ENCODE measurements around the gene MTFR1L.

MTFR1L gene

DNA sequence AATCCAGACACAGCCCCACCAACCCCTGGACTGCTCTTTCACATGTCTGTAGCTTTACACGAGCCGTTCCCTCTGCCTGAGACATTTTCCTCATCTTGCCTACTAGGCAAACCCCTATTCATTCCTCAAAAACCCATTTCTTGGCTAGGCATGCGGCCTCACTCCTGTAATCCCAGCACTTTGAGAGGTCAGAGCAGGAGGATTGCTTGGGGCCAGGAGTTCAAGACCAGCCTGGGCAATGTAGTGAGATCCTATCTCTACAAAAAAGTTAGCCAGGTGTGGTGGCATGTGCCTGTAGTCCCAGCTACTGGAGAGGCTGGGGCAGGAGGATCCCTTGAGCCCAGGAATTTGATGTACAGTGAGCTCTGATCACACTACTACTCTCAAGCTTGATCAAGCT lies 44.7 kb downstream of the MTFR1L start:
- POLR2A ChIA-PET: interaction anchor here (0.9 to 1.4 kb wide), 2 partner anchors 8 to 10 kb away, joined by 3 read pairs; no protein-coding TSS in a partner anchor
- H3K4me3 ChIP-seq (ENCODE audit: low read depth, low read length): no peak overlapping the region
- no peak for DNase-seq (ENCODE audit: low read depth, low spot score)
- TF ChIP-seq, protein P1, sequence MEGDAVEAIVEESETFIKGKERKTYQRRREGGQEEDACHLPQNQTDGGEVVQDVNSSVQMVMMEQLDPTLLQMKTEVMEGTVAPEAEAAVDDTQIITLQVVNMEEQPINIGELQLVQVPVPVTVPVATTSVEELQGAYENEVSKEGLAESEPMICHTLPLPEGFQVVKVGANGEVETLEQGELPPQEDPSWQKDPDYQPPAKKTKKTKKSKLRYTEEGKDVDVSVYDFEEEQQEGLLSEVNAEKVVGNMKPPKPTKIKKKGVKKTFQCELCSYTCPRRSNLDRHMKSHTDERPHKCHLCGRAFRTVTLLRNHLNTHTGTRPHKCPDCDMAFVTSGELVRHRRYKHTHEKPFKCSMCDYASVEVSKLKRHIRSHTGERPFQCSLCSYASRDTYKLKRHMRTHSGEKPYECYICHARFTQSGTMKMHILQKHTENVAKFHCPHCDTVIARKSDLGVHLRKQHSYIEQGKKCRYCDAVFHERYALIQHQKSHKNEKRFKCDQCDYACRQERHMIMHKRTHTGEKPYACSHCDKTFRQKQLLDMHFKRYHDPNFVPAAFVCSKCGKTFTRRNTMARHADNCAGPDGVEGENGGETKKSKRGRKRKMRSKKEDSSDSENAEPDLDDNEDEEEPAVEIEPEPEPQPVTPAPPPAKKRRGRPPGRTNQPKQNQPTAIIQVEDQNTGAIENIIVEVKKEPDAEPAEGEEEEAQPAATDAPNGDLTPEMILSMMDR (IDR thresholded peaks at IDR 0.05; ENCODE audit: insufficient read depth, low read length, missing control alignments): no peak
- CTCF ChIA-PET: interaction anchor here (0.7 to 1.5 kb wide), 2 partner anchors 11 to 135 kb away, joined by 3 read pairs; partner anchors contain the start of gene PAQR7

DNA sequence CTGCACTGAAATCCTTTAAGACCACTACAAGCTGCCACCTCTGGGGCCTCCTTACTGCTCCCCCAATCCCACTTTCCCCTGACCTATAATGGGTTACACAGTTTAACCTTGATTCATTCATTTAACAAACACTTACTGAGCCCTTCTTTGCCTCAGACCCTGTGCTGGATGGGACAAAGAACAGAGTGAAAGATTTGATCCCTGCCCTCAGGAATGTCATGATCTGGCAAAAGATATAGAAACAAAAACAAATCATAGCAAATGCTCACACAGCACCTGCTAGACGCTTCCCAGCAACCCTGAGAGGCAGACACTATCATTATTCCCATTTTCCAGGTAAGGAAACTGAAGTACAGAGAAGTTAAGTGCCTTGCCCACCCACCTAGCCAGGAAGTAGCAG lies 46.5 kb downstream of the MTFR1L start:
- CTCF ChIA-PET: interaction anchor here (2.0 kb wide), 1 partner anchor 29 kb away, joined by 5 read pairs; no protein-coding TSS in a partner anchor
- POLR2A ChIA-PET: no interaction called here
- H3K4me3 ChIP-seq (ENCODE audit: low read depth, low read length): no peak overlapping the region
- TF ChIP-seq, protein P1 (IDR thresholded peaks at IDR 0.05; ENCODE audit: insufficient read depth, low read length, missing control alignments): no peak
- no peak for DNase-seq (ENCODE audit: low read depth, low spot score)

DNA sequence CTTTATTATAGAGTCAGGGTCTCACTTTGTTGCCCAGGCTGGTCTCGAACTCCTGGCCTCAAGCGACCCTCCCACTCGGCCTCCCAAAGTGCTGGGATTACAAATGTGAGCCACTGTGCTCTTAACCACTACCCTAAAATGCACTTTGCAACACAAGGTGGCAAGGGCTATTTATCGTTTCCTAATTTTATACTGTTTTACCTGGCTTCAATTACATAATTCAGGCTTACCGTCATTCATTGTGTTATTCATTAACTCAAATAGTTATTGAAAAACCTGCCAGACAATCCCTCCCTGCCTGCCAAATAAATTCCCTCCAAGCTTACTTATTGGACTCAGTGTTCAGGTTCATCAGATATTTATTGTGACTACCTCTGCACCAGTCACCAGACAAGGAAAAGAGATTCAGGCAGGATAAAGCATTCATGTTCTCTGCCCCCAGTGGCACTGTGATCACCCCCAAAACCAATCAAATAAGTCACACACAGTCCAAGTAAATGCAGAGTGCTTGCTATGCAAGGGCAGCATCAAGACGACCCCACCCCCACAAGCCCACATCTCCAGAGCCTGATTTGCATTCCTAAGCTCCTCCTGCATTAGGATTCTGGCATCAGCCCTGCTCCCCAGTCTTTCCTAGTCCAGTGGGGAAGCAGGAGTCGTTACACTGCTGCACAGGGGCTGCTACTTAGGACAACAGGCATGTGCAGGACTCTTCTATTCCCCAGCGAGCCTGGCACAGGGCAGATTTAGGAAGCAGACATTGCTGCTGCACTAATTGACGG lies 47.6 kb downstream of the MTFR1L start:
- POLR2A ChIA-PET: no interaction called here
- CTCF ChIA-PET: interaction anchor here (2.0 kb wide), 1 partner anchor 28 kb away, joined by 5 read pairs; no protein-coding TSS in a partner anchor
- H3K4me3 ChIP-seq (ENCODE audit: low read depth, low read length): no peak overlapping the region
- DNase-seq (ENCODE audit: low read depth, low spot score): no peak
- TF ChIP-seq, protein P1 (IDR thresholded peaks at IDR 0.05; ENCODE audit: insufficient read depth, low read length, missing control alignments): no peak

DNA sequence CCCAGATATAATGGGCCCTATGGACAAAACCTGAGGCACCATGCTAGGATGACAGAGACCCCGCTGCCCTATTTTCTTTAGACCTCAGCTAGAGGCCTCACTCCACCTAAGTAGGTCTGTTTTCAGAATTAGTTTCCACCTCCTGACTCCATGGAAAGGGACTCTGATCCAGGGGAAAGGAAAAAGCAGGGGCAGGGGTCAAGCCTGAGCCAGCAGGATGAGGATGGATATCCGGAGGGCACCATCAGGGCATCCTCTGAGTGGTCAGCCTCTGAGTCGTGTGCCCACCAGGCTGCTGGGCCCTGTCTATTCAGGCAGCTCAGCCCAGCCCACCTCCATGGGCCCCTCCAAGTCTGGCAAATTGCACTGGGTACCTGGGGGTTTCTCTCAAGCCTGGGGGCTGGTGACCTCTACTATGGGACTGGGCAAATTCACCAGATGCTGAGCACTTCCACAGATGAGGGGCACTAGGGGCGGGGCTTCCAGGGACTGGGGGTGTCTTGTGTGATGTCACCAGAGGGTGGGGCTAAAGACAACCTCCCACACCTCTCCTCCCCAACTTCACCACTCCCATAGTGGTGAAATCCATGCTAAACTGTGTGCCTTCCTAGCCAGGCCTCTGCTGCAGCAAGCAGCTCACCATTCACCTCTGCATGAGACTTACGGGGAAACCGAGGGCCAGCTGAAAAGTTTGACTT lies 50.3 kb downstream of the MTFR1L start:
- DNase-seq (ENCODE audit: low read depth, low spot score): no peak

DNA sequence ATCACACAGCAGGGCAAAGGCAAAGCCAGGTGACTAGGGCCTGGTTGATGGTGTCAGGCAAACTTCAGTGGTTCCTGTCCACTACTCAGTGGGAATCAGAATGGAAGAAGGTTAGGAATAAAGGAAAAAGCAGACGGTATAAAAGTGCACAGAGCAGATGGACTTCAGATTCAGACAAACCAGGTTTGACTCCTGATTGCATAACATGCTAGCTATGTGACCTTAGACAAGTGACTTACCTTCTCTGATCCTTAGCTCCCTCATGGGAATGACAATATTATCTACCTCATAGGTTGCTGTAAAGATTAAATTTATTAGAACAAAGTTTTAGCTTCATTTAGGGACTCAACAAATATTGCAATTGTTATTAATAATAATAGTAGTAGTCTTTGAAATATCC lies 50.9 kb downstream of the MTFR1L start:
- no peak overlapping the region for H3K4me3 ChIP-seq (ENCODE audit: low read depth, low read length)
- POLR2A ChIA-PET: no interaction called here
- no peak for DNase-seq (ENCODE audit: low read depth, low spot score)
- CTCF ChIA-PET: interaction anchor here (1.4 kb wide), 1 partner anchor 25 kb away, joined by 7 read pairs; no protein-coding TSS in a partner anchor
- TF ChIP-seq, protein P1 (IDR thresholded peaks at IDR 0.05; ENCODE audit: insufficient read depth, low read length, missing control alignments): no peak

More for the DNA sequence above, 50.3 kb downstream of the MTFR1L start:
- H3K4me3 ChIP-seq (ENCODE audit: low read depth, low read length): no peak overlapping the region
- TF ChIP-seq, protein P1 (IDR thresholded peaks at IDR 0.05; ENCODE audit: insufficient read depth, low read length, missing control alignments): no peak
- POLR2A ChIA-PET: no interaction called here
- CTCF ChIA-PET: interaction anchor here (1.4 kb wide), 1 partner anchor 26 kb away, joined by 7 read pairs; no protein-coding TSS in a partner anchor
